ENCODE data around the gene SLC12A3.

SLC12A3 gene

GRCh38 chr16:56844056-56844455 is 21.0 kb upstream of the SLC12A3 start:
- DNase-seq (ENCODE audit: low read depth), result no peak
- no peak overlapping the region for H3K4me3 ChIP-seq (ENCODE audit: low read depth, low read length)

- no peak for DNase-seq (ENCODE audit: low read depth)
- no peak overlapping the region for H3K4me3 ChIP-seq (ENCODE audit: low read depth, low read length)
Measured at GRCh38 chr16:56847173-56847910, 17.7 kb upstream of the SLC12A3 start.

GRCh38 chr16:56848029-56848936 is 16.7 kb upstream of the SLC12A3 start:
- no peak overlapping the region for H3K4me3 ChIP-seq (ENCODE audit: low read depth, low read length)
- DNase-seq (ENCODE audit: low read depth), result no peak

DNA sequence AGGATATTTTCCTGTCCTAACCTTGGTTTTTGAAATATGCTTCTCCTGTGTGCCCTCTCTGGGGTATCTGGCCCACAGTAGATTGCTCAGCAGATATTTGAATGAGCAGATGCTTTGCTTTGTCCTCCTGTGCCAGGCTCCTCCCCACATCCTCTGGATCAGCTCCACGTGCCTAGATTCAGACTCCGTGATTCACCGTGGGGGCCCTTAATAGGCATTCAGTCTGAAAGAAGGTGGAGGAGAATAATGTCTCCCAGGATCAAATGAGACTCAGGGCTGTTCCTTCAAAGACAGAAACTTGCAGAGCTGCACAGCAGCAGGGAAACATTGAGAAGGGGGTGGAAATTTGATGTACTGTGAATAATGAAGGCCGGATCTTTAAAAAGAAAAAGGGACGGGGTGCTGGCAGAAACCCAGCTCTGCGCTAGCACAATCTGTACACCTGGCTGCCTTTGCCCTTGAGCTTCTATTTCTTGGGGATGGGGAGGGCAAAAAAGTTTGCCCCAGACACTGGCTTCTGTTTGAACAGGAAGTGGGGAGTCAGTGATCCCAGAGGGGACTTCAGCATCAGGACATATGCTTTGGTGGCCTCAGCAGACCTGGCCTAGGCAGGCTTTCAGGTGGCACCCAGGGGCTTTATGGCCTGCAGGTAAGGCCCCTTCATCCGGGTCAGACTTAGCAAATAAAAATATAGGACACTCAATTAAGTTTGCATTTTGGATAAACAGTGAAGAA is 15.9 kb upstream of the SLC12A3 start:
- peak; percentile 41 for DNase-seq (ENCODE audit: low read depth)
- H3K4me3 ChIP-seq (ENCODE audit: low read depth, low read length), result no peak overlapping the region

- DNase-seq (ENCODE audit: low read depth), result no peak
- H3K4me3 ChIP-seq (ENCODE audit: low read depth, low read length), result no peak overlapping the region
Measured at GRCh38 chr16:56849690-56850680, 15.0 kb upstream of the SLC12A3 start.

- no peak overlapping the region for H3K4me3 ChIP-seq (ENCODE audit: low read depth, low read length)
- DNase-seq (ENCODE audit: low read depth), result no peak
Measured at GRCh38 chr16:56851671-56852400, 13.2 kb upstream of the SLC12A3 start.

DNA sequence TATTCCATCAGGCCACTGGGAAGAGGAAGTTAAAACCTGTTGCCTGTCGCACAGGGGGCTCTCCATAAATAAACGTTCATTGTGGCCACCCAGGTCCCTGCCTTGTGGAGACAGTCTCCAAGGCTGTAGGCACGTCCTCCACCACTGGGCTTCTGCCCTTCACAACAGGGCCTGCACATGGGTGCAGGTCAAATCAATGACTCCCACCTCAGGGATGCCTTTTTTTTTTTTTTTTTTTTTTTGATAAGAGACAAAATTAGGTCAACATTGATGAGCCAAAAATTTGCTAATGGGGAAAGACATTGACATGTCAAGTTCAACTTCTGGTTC is 12.6 kb upstream of the SLC12A3 start:
- DNase-seq (ENCODE audit: low read depth), result no peak
- H3K4me3 ChIP-seq (ENCODE audit: low read depth, low read length), result no peak overlapping the region

DNA sequence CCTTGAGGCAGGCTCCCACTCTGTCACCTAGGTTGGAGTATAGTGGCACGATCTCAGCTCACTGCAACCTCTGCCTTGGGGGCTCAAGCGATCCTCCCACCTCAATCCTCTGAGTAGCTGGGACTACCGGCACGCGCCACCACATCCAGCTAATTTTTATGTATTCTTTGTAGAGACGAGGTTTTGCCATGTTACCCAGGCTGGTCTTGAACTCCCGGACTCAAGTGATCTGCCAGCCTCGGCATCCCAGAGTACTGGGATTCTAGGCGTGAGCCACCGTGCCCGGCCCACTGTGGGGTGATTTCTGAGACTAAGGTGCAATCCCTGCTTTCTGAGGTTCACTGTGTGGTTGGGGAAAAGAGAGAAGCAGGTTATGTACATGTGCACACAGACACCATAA is 12.0 kb upstream of the SLC12A3 start:
- DNase-seq (ENCODE audit: low read depth), result no peak
- H3K4me3 ChIP-seq (ENCODE audit: low read depth, low read length), result no peak overlapping the region

DNA sequence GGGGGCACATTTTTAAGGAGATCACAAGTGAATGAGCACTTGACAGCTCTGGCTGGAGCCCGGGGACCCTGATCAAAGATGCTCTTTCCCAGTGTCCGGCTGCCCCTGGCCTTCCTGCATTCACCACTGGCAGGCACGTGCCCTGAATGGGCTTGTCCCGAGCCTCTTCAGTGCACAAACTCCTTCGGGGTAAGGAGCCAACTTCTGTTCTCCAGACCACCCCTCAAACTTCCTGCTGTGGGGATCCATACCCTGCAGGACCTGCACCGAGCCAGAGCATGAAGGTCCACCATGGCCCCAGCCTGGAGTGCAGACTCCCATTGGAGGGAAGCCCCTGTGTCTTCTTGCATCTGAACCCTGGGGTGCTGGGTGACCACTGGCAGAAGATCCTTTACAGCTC is 9.8 kb upstream of the SLC12A3 start:
- no peak overlapping the region for H3K4me3 ChIP-seq (ENCODE audit: low read depth, low read length)
- no peak for DNase-seq (ENCODE audit: low read depth)

DNA sequence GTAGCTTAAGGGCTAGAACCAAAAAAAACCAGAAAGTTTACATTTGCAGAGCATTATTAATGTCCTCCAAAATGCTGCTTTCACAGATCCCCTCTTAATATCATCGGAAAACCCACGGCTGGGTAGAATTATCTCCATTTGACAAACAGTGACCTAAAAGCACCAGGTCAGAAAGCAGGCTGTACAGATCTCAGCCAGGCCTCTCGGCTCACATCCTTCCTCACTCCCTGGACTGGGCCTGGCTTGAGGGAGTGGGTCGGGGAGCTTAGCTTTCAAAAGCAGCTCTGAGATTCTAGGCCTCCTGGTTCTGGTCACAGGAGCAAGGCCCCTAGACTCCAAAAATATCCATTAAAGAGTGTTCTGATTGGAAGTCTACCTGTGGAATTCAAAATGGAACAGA is 9.1 kb upstream of the SLC12A3 start:
- no peak for DNase-seq (ENCODE audit: low read depth)
- no peak overlapping the region for H3K4me3 ChIP-seq (ENCODE audit: low read depth, low read length)

GRCh38 chr16:56856876-56857447 is 8.0 kb upstream of the SLC12A3 start:
- no peak for DNase-seq (ENCODE audit: low read depth)

DNA sequence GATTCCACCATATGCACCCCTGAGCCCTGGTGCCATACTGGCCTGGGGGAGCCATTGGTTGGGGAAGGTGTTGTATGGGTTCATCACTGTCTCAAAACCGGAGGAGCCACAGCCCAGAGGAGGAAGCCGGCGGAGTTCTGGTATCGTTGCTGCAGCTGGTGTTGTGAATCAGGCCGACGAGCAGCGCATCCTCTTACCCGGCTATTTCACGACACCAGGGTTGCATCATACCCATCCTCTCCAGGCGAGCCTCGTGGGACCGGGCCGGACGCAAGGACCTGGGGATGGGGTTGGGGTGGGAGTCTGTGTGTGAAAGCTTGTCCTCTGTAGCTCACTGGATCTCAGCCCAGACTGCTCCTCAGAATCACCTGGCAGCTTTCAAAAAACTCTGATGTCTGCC is 6.6 kb upstream of the SLC12A3 start:
- no peak for DNase-seq (ENCODE audit: low read depth)
- H3K4me3 ChIP-seq (ENCODE audit: low read depth, low read length), result no peak overlapping the region

More at GRCh38 chr16:56856876-56857447, 8.0 kb upstream of the SLC12A3 start:
- no peak overlapping the region for H3K4me3 ChIP-seq (ENCODE audit: low read depth, low read length)

DNA sequence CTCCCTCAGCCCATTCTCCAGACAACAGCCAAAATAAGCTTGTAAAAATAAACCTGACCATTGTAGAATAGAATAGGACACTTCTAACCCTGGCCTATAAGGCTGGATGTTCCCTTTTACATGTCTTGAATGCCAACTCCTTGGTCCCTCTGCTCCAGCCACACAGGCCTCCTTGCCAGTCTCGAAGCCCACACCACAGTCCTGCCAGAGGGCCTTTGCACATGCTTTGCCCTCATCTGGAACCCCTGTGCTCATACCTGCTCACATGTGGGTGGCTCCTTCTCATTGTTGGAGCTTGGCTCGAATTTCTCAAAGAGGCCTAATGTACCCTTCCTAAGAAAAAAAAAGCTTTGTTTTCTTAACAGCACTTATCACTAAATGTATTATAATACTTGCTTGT is 5.4 kb upstream of the SLC12A3 start:
- DNase-seq (ENCODE audit: low read depth), result no peak
- no peak overlapping the region for H3K4me3 ChIP-seq (ENCODE audit: low read depth, low read length)

DNA sequence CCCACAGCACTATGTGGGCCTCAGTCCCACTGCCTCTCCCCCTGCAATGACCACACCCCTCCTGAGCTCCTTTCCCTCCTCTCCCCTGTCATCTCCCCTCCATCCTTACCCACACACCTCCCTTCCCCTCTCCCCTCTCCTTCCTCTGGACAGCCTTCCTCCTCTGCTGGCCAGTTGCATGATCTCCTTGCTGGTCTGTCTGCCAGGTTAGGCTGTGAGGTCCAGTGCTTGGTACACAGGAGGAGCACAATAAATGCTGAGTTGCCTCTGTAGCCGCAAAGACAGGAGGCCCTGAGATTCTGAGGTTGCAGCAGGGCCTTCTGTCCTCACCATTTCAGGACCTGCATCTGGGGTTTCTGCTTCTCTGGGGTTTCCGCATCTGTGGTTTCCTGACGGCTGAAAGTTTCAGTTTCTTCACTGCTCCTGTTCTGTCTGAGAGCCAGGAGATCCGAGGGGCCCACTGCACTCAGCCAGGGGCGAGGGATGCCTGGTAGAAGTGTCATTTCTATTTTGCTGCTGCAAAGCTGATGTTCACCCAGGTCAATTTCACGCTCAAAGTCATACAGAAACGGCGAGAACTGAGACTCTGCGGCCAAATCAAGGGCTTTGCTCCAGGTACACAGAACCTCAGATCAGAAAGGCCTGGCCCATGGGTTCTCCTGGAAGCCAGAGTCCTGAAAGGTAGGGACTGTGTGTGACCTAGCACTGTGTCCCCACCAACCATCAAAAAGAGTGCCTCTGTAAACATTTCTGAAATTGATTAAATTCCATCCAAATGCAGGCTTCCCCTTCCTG is 4.6 kb upstream of the SLC12A3 start:
- H3K4me3 ChIP-seq (ENCODE audit: low read depth, low read length), result no peak overlapping the region
- DNase-seq (ENCODE audit: low read depth), result no peak

- no peak for DNase-seq (ENCODE audit: low read depth)
- H3K4me3 ChIP-seq (ENCODE audit: low read depth, low read length), result no peak overlapping the region
Measured at GRCh38 chr16:56861092-56861610, 3.9 kb upstream of the SLC12A3 start.

GRCh38 chr16:56861756-56862155 is 3.3 kb upstream of the SLC12A3 start:
- no peak overlapping the region for H3K4me3 ChIP-seq (ENCODE audit: low read depth, low read length)
- DNase-seq (ENCODE audit: low read depth), result no peak

DNA sequence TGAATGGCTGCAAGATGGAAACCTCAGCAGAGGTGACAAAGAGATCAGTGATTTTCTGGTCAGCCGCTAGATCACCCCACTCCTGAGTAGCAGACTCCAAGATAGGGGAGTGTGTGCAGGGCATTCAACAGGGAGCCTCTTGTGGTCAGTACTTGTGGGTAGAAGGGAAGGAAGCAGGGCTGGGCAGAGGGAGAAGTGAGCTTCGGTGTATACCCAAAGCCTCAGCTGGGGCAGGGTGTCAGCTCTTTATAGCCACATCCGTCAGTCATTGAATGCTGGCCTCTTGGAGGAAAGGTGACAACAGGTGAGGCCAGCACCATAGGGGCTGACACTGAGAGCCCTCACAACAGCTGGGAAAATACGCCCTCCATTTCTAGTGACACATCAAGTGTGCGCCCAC is 2.2 kb upstream of the SLC12A3 start:
- DNase-seq (ENCODE audit: low read depth), result no peak
- H3K4me3 ChIP-seq (ENCODE audit: low read depth, low read length), result no peak overlapping the region
